Osteoblast (primary cell): ENCODE data around the gene MED12. TPM values are rescaled to one million over a fixed set of nuclear protein-coding genes. Genes with fewer than 3 reads are reported as not detected.
A peak's percentile ranks its signal among the peaks of the same experiment; 100 is the strongest.

Experiments used
- DNase-seq: peaks from one replicate; pipeline ENCODE4 v3.0.0; 2011; ENCODE audit warnings: low spot score, mixed read lengths; ENCODE audit not compliant: insufficient read length; ENCODE audit errors: missing footprints
- H2AFZ ChIP-seq: 2 replicates; pipeline ENCODE4 v1.6.0; 2011; ENCODE audit warnings: mild to moderate bottlenecking, low read length
- H3K27ac ChIP-seq: 2 replicates; pipeline ENCODE4 v1.5.1; 2011; ENCODE audit warnings: mild to moderate bottlenecking, low read depth, low read length, moderate library complexity
- H3K27me3 ChIP-seq: 2 replicates; pipeline ENCODE4 v1.6.0; 2012; ENCODE audit warnings: mild to moderate bottlenecking, control low read depth, inconsistent platforms, low read length, moderate library complexity; ENCODE audit not compliant: insufficient read depth
- H3K36me3 ChIP-seq: 2 replicates; pipeline ENCODE4 v1.5.1; 2011; ENCODE audit warnings: mild to moderate bottlenecking, low read length, control low read depth, moderate library complexity; ENCODE audit not compliant: insufficient read depth
- H3K4me1 ChIP-seq: 2 replicates; pipeline ENCODE4 v1.5.1; 2011; ENCODE audit warnings: mild to moderate bottlenecking, low read length, control low read depth, moderate library complexity; ENCODE audit not compliant: insufficient read depth
- H3K4me2 ChIP-seq: 2 replicates; pipeline ENCODE4 v1.6.0; 2011; ENCODE audit warnings: mild to moderate bottlenecking, low read length; ENCODE audit not compliant: insufficient read depth
- H3K4me3 ChIP-seq: fragments of 200-600 bp; sonication (generic); 3 replicates; pipeline ENCODE4 v1.5.1; 2012; ENCODE audit warnings: mild to moderate bottlenecking, low read length, inconsistent platforms; ENCODE audit not compliant: insufficient read depth
- H3K79me2 ChIP-seq: 2 replicates; pipeline ENCODE4 v1.6.0; 2012; ENCODE audit warnings: mild to moderate bottlenecking, low read length, control low read depth, inconsistent platforms; ENCODE audit not compliant: insufficient read depth
- H3K9me3 ChIP-seq: 2 replicates; pipeline ENCODE4 v1.5.1; 2011; ENCODE audit warnings: low read depth, low read length, control low read depth
- H4K20me1 ChIP-seq: 2 replicates; pipeline ENCODE4 v1.6.0; 2012; ENCODE audit warnings: mild to moderate bottlenecking, low read length, control low read depth; ENCODE audit not compliant: insufficient read depth
- total RNA-seq: library from RNA; depleted of rRNA; stranded (reverse); fragments of >200 nt; gene quantifications from 2 replicates; pipeline ENCODE4 v1.2.3, GENCODE V29; 2012
- TF ChIP-seq, protein P1 (sequence below): IDR thresholded peaks from 2 replicates; pipeline ENCODE4 v1.5.1; 2011; ENCODE audit warnings: mild to moderate bottlenecking, low read depth, low read length, moderate library complexity; ENCODE audit errors: extremely low read depth

Gene MED12
- total RNA-seq, 1 donor, result 24.2 TPM

DNA sequence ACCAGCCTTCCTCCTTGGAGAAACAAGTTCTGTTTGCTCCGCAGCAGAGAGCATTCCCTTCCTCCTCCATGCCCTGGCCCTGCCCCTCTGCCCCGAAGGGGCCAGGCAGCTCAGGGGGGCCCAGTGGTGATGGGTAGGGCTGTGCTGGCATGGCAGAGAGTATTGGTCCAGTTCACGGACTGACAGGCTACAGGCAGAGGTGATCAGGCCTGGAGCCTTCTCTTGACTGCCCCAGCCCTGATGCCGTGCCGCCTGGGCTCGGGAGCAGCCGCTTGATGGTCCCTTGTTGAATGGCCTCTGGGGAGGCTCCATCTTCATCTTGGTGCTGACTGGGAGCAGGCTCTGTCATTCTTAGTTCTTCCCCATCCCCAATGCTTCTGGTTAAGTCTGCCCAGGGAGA is 35.8 kb downstream of the MED12 start:
- DNase-seq, result peak; percentile 78
- TF ChIP-seq, protein P1, sequence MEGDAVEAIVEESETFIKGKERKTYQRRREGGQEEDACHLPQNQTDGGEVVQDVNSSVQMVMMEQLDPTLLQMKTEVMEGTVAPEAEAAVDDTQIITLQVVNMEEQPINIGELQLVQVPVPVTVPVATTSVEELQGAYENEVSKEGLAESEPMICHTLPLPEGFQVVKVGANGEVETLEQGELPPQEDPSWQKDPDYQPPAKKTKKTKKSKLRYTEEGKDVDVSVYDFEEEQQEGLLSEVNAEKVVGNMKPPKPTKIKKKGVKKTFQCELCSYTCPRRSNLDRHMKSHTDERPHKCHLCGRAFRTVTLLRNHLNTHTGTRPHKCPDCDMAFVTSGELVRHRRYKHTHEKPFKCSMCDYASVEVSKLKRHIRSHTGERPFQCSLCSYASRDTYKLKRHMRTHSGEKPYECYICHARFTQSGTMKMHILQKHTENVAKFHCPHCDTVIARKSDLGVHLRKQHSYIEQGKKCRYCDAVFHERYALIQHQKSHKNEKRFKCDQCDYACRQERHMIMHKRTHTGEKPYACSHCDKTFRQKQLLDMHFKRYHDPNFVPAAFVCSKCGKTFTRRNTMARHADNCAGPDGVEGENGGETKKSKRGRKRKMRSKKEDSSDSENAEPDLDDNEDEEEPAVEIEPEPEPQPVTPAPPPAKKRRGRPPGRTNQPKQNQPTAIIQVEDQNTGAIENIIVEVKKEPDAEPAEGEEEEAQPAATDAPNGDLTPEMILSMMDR, result no peak
- Histone ChIP-seq H3K79me2 (no peaks in the 10 kb centered on the region), H4K20me1 (no peaks in the 10 kb centered on the region), H3K27ac (no peak overlapping the region), H2AFZ (no peak overlapping the region), H3K36me3 (no peaks in the 10 kb centered on the region), H3K4me3 (no peak overlapping the region), H3K4me2 (no peak overlapping the region), H3K4me1 (no peaks in the 10 kb centered on the region), H3K9me3 (no peaks in the 10 kb centered on the region), H3K27me3 (peaks cover 6% of the 10 kb centered on the region)

DNA sequence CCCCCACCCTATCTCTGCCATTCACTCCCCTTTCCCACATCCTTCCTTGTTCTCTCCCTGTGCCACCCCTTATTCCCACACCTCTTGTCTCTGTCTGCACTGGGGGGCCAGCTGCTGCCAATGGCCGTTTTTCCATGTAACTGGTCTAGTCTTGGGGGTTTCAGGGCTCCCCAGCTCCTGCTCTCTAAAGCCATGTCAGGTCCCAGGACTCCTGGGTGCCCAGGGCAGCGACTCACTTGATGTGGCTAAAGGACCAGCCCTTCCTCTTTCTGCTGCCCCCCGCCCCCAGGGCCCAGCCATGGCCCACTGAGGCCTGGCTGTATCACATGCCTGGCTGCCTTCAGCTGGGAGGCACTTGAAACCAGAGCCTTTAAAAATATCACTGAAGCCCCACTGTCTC is 36.2 kb downstream of the MED12 start:
- Histone ChIP-seq H4K20me1 (no peaks in the 10 kb centered on the region), H3K4me1 (no peaks in the 10 kb centered on the region), H3K4me3 (no peak overlapping the region), H3K36me3 (no peaks in the 10 kb centered on the region), H3K27me3 (peaks cover 6% of the 10 kb centered on the region), H2AFZ (no peak overlapping the region), H3K4me2 (no peak overlapping the region), H3K9me3 (no peaks in the 10 kb centered on the region), H3K79me2 (no peaks in the 10 kb centered on the region), H3K27ac (no peak overlapping the region)
- no peak for DNase-seq
- TF ChIP-seq, protein P1, result no peak

DNA sequence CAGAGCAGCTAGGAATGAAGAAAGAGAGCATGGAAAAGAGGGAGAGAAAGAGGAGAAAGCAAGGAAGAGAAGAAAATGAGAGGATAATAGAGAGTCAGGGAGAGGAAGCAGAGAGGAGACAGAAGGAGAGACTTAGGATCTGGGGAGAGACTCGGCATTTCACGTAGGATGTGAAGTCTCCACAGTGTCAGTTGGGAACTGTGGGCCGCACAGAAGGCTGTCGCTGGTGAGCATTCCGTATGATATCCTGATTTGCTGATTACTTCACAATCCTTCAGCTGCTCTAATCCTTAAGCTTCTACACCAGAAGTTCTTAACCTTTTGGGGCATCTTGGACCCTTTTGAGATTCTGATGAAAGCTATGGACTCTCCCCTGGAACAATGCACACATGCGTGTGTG is 40.2 kb downstream of the MED12 start:
- no peak overlapping the region for H2AFZ ChIP-seq
- no peaks in the 10 kb centered on the region for H4K20me1 ChIP-seq
- no peaks in the 10 kb centered on the region for H3K36me3 ChIP-seq
- TF ChIP-seq, protein P1, result no peak
- no peak overlapping the region for H3K4me2 ChIP-seq
- H3K27ac ChIP-seq, result no peak overlapping the region
- H3K79me2 ChIP-seq, result no peaks in the 10 kb centered on the region
- no peak for DNase-seq
- no peaks in the 10 kb centered on the region for H3K9me3 ChIP-seq
- no peak overlapping the region for H3K4me3 ChIP-seq
- H3K27me3 ChIP-seq, result peaks cover 5% of the 10 kb centered on the region
- no peaks in the 10 kb centered on the region for H3K4me1 ChIP-seq

DNA sequence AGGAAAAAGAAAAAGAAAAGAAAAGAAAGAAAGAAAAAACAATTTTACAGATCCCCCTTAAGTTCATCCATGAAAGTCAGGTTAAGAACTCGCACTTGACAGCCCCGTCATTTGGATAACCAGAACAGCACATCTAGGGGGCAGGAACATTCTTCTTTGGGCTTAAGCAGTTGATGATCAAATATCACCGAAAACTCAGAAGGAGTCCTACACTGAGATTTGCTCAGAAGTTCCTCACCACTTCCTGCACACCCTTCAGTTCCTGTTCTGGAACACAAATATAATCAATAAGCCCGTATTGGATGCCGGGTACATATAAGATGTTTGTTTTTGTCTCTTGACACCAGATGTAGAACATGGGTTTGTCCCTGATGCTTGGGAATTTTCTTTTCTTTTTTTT is 40.9 kb downstream of the MED12 start:
- H3K9me3 ChIP-seq, result no peaks in the 10 kb centered on the region

More for the DNA sequence above, 40.9 kb downstream of the MED12 start:
- TF ChIP-seq, protein P1, result no peak
- H3K4me2 ChIP-seq, result no peak overlapping the region
- no peak overlapping the region for H3K4me3 ChIP-seq
- no peak overlapping the region for H3K27ac ChIP-seq
- H3K79me2 ChIP-seq, result no peaks in the 10 kb centered on the region
- H2AFZ ChIP-seq, result no peak overlapping the region
- no peaks in the 10 kb centered on the region for H4K20me1 ChIP-seq
- H3K27me3 ChIP-seq, result peaks cover 5% of the 10 kb centered on the region
- no peaks in the 10 kb centered on the region for H3K4me1 ChIP-seq
- DNase-seq, result peak; percentile 35
- no peaks in the 10 kb centered on the region for H3K36me3 ChIP-seq
